Upper lobe of left lung (tissue), 6 donors: ENCODE measurements around the gene FLOT1. TPM values are rescaled to one million over a fixed set of nuclear protein-coding genes. Genes with fewer than 3 reads are reported as not detected.

Source experiments
- ATAC-seq, 2 donors: fragments of 200-7000 bp; cut with Tn5 transposase; one replicate each; pipeline ENCODE4 v1.9.1; 2022; ENCODE audit warnings: mild to moderate bottlenecking in 2 of 2, moderate library complexity in 2 of 2; ENCODE audit not compliant: low FRiP score in 2 of 2
- DNase-seq, 2 donors: peaks; one replicate each; pipeline ENCODE4 v3.0.0-alpha.2; 2019 to 2020
- H3K27ac ChIP-seq, 4 donors: fragments of 200-600 bp; sonication (generic); one replicate each; pipeline ENCODE4 v1.5.1; 2016 to 2019
- H3K27me3 ChIP-seq, 4 donors: fragments of 200-600 bp; sonication (generic); one replicate each; pipeline ENCODE4 v1.5.1; 2017 to 2019
- H3K36me3 ChIP-seq, 4 donors: fragments of 200-600 bp; sonication (generic); one replicate each; pipeline ENCODE4 v1.5.1; 2016 to 2019
- H3K4me1 ChIP-seq, 4 donors: fragments of 200-600 bp; sonication (generic); one replicate each; pipeline ENCODE4 v1.5.1; 2018 to 2019
- H3K4me3 ChIP-seq, 4 donors: fragments of 200-600 bp; sonication (generic); one replicate each; pipeline ENCODE4 v1.5.1; 2017 to 2019; ENCODE audit warnings: mild to moderate bottlenecking in 2 of 4, moderate library complexity in 1 of 4
- H3K9me3 ChIP-seq, 4 donors: fragments of 200-600 bp; sonication (generic); one replicate each; pipeline ENCODE4 v1.5.1; 2018 to 2019
- CTCF ChIP-seq, 6 experiments: fragments of 450-650 bp in 4 of 6; fragments of 200-600 bp in 2 of 6; sonication (generic) in 2 of 6; IDR thresholded peaks; one replicate each; pipeline ENCODE4 v1.5.1; 2016 to 2019; ENCODE audit warnings: antibody characterized with exemption in 6 of 6
- EP300 ChIP-seq, 4 donors: sonication (generic); formaldehyde crosslinking; IDR thresholded peaks; one replicate each; pipeline ENCODE4 v1.5.1; 2017; ENCODE audit warnings: antibody characterized with exemption in 4 of 4, control low read depth in 2 of 4
- POLR2A ChIP-seq, 4 donors: fragments of 450-650 bp; IDR thresholded peaks; one replicate each; pipeline ENCODE4 v1.5.1; 2016 to 2017; ENCODE audit warnings: antibody characterized with exemption in 4 of 4, mild to moderate bottlenecking in 2 of 4
- POLR2AphosphoS5 ChIP-seq, 2 donors: sonication (generic); formaldehyde crosslinking; IDR thresholded peaks; one replicate each; pipeline ENCODE4 v1.5.1; 2017; ENCODE audit warnings: antibody characterized with exemption in 2 of 2
- WGBS, 2 donors: methylation state at CpG; one replicate each; pipeline ENCODE4 v1.1.5; 2017 to 2018; 5-methylcytosine and 5-hydroxymethylcytosine counted together
- total RNA-seq, 6 donors: library from RNA; depleted of rRNA in 4 of 6; stranded (reverse); fragments of >200 nt in 4 of 6; gene quantifications; one replicate each; pipeline versions ENCODE4 v1.1.0 to v1.2.1, GENCODE V29; 2016 to 2021
- donor health status: DM: no; HTN: no; CAD: no; lungs with moderate emphysema.
- donor health status: DM: no; HTN: yes; CAD: no; lungs with severe emphysema.

FLOT1 gene
- total RNA-seq, 6 donors from 2014 or later: 133 to 212 (median 143) TPM

- Histone ChIP-seq H3K36me3 (no peaks in the 10 kb centered on the region), H3K4me3 (peak overlapping the region in 1 of 4 donors; percentile 79), H3K27ac (peak overlapping the region; percentile 99 to 100 (median 99)), H3K27me3 (no peaks in the 10 kb centered on the region), H3K9me3 (no peaks in the 10 kb centered on the region), H3K4me1 (peaks cover 32 to 41% (median 37%) of the 10 kb centered on the region in 4 donors)
- 88 to 93% methylated on average over 11 of the region's 11 CpGs for WGBS, 2 donors
- ATAC-seq (no peak), DNase-seq (peak in 1 of 2 donors; percentile 40)
- TF ChIP-seq EP300 (IDR thresholded peaks at IDR 0.05): no peak
- no peak for TF ChIP-seq POLR2A (IDR thresholded peaks at IDR 0.05)
- no peak for TF ChIP-seq POLR2AphosphoS5 (IDR thresholded peaks at IDR 0.05)
Observed at GRCh38 chr6:30689022-30689865, 53.2 kb downstream of the FLOT1 start.

GRCh38 chr6:30688569-30688968, 53.9 kb downstream of the FLOT1 start:
- Histone ChIP-seq H3K9me3 (no peaks in the 10 kb centered on the region), H3K27ac (peak overlapping the region; percentile 99 to 100 (median 99)), H3K27me3 (no peaks in the 10 kb centered on the region), H3K4me3 (peak overlapping the region in 1 of 4 donors; percentile 70), H3K36me3 (no peaks in the 10 kb centered on the region), H3K4me1 (peaks cover 32 to 41% (median 38%) of the 10 kb centered on the region in 4 donors)
- DNase-seq (no peak), ATAC-seq (no peak)
- 86 to 95% methylated on average over 9 of the region's 9 CpGs for WGBS, 2 donors
- TF ChIP-seq CTCF (IDR thresholded peaks at IDR 0.05) (no peak), EP300 (IDR thresholded peaks at IDR 0.05) (no peak), POLR2AphosphoS5 (IDR thresholded peaks at IDR 0.05) (no peak), POLR2A (IDR thresholded peaks at IDR 0.05) (no peak)

GRCh38 chr6:30687659-30688431, 54.6 kb downstream of the FLOT1 start:
- no peaks in the 10 kb centered on the region for H3K9me3 ChIP-seq
- H3K36me3 ChIP-seq: no peaks in the 10 kb centered on the region
- H3K4me1 ChIP-seq: peaks cover 32 to 45% (median 41%) of the 10 kb centered on the region in 4 donors
- TF ChIP-seq EP300 (IDR thresholded peaks at IDR 0.05): no peak
- no peak for TF ChIP-seq POLR2AphosphoS5 (IDR thresholded peaks at IDR 0.05)
- peak in 1 of 6 experiments; percentile 4 for TF ChIP-seq CTCF (IDR thresholded peaks at IDR 0.05)
- TF ChIP-seq POLR2A (IDR thresholded peaks at IDR 0.05): peak in 1 of 4 donors; percentile 71
- H3K27me3 ChIP-seq: no peaks in the 10 kb centered on the region
- peak overlapping the region; percentile 70 to 87 (median 80) for H3K4me3 ChIP-seq
- peak overlapping the region; percentile 99 to 100 (median 99) for H3K27ac ChIP-seq
- 28 to 32% methylated on average over 6 to 20 of the region's 22 CpGs for WGBS, 2 donors
- DNase-seq (no peak), ATAC-seq (no peak)

DNA sequence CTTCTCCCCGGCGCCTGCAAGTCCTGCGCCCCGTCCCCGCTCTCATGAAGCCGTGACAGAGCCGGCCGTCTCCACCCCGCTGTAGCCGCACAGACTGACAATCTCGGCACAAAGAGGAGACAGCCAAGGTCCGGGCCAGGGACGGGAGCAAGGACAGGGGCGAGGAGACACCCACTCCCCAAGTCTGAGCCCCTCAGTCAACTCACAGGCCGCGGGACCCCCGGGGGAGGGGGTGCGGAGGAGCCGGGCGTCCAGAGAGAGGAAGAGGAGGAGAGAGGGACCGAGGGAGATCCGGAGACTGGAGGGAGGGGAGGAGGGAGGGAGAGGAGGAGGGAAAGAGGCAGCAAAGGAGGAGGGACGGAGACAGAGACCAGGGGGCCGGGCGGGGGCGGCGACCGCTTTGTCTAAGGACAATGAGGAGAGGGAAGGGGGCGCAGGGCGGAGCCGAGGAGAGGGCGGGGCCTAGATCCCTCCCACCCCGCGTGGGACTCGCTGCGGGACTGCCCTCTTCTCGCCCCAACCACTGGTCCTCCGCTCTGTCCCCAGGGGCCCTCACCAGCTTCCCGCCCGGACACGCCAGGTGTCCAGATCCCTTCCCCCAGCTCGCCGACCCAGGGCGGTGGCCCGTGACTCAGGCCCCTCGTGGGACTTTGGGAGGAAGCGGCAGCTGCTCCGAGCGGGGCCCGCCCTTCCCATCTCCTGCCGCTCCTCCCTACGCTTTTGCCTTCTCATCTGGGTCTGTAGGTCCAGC, 55.4 kb downstream of the FLOT1 start:
- Histone ChIP-seq H3K27ac (peak overlapping the region; percentile 99 to 100 (median 99)), H3K9me3 (no peaks in the 10 kb centered on the region), H3K27me3 (no peaks in the 10 kb centered on the region), H3K36me3 (no peaks in the 10 kb centered on the region), H3K4me3 (peak overlapping the region; percentile 70 to 87 (median 80)), H3K4me1 (peaks cover 32 to 51% (median 44%) of the 10 kb centered on the region in 4 donors)
- ATAC-seq (peak; percentile 88), DNase-seq (peak; percentile 93 to 98)
- peak in 3 of 4 donors; percentile 44 to 98 (median 81) for TF ChIP-seq EP300 (IDR thresholded peaks at IDR 0.05)
- TF ChIP-seq POLR2AphosphoS5 (IDR thresholded peaks at IDR 0.05): peak; percentile 93 to 97
- TF ChIP-seq CTCF (IDR thresholded peaks at IDR 0.05): no peak
- TF ChIP-seq POLR2A (IDR thresholded peaks at IDR 0.05): peak in 2 of 4 donors; percentile 43 to 59
- WGBS, 2 donors: 1 to 3% methylated on average over 32 to 40 of the region's 52 CpGs
